GM18502 (cell line): ENCODE results near the gene SLC25A48.
"Not testable (repeated sequence)": the region's sequence is repeated elsewhere in the genome, so short reads cannot be mapped to it uniquely, and the experiment has no call there.

Experiments
- ATAC-seq: cut with Tn5 transposase; IDR thresholded peaks from one replicate; pipeline ENCODE4 v1.9.1; 2021; ENCODE audit warnings: mild to moderate bottlenecking; ENCODE audit not compliant: unreplicated experiment, poor library complexity

SLC25A48 gene

GRCh38 chr5:135829179-135829578, 5.3 kb upstream of the SLC25A48 start:
- ATAC-seq = no peak

- no peak for ATAC-seq
These were observed 4.6 kb upstream of the SLC25A48 start for GRCh38 chr5:135829681-135830383.

GRCh38 chr5:135830384-135830700, 4.1 kb upstream of the SLC25A48 start:
- ATAC-seq = no peak

DNA sequence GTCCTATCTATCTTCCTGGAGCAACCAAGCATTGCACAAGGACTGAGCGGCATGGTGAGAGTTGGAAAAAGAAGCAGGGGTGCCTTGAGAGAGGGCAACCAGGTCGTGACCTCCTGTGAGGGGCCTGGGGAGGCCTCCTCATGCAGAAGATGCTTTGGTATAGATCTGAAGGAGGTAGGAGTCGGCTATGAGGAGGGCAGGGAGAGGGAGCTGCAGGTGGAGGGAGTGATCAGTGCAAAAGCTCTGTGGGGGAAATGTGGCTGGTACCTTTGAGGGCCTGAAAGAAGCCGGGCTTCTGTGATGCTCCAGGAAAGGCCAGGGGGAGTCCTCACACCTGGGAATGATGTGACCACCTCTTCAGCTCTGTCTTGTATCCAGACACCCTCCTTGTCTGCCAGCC, 3.6 kb upstream of the SLC25A48 start:
- no peak for ATAC-seq

- ATAC-seq = no peak
These were observed 3.0 kb upstream of the SLC25A48 start for GRCh38 chr5:135831439-135831838.

GRCh38 chr5:135831851-135832555, 2.5 kb upstream of the SLC25A48 start:
- ATAC-seq = no peak

DNA sequence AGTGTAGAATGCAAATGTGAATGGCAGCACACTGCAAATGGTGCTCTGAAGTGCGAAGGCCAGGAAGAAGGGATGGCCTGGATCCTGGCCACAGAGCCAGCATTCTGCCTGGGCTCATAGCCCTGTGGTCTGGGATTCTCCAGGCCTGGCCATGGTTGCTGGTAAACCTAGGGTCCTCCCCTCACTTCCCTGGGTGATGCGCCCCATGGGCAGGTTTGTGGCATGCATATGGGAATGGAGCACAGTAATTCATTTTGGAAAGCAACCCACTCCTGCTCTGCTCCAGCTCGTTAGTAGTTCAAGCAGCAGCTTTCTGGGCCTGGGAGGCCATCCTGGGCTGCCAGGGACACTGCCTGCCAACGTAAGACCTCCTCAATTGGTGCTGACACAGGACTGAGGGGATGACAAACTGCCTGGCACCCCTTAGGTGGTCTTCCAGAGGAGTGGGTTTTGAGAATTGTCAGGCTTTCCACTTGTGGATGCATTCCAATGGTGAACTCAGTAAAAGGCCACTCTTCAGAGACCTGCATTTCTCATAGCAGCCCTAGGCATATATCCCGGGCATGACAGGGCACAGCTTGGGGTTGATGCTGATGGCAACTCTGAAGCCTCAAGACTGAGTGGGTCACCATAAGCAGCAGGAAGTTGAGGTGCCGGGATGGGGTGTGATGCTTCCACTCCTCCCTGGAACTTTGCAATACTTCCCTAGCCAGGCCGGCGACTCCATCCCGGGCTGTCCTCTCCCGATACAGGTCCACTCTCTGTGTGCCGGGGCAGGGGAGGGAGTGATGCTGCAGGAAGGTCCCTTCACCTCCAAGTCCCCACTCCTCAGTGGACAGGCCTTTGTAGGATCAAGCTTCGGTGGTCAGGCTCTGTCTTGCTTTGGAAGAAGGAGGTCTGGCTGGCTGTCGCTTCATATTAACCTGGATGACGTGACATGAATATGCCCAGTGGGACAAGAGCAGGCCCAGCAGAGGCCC, 1.2 kb upstream of the SLC25A48 start:
- no peak for ATAC-seq

DNA sequence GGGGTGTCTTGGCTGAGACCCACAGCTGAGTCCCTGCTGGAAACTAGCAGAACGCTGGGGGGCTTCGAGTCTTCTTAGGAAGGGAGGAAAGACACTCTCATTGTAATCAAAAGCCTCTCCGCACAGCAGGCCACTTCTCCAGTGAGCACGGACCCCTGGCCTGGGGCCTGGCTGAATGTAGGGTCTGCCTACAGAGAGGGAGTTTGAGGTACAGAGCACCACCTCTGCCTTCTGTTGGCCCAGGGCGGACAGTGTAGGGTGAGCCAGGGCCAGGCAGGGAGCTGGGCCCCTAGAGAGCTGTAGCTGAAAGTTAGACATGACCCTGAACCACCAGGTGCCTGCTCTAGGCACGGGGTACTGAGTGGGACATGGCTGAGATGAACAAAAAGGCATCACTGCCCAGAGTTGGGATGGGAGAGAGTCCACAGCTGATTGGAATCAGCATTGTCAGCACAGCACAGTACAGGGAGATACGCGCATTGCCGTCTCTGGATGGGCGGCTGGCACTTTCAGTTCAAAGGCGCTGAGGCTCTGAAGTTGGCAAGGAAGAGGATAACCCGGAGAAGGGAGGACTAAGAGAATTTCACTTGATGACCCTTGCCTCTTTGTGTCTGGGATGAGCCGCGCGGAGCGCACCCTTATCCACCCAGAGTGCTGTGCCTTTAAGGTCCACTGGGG, 363 bp upstream of the SLC25A48 start:
- peak; percentile 96 for ATAC-seq

DNA sequence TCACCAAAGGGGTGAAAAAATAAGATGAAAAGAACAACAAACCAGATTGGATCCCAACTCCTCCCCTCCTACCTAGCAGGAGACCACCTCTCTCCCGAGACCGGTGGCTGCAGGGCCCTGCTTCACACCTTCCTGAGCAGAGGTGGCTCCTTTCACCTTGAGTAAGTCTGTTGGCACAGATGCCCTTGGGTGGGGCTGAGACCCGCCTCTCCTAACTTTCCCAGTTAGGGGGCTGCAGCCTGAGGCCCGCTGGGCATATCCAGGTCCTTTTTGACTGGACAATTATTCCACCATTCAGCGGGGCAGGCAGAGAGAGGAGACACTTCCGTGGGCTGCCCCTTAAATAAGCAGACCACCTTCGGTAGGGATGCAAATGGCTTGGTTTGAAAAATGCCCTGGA, 1.3 kb downstream of the SLC25A48 start:
- ATAC-seq = no peak

GRCh38 chr5:135838395-135838794, 3.9 kb downstream of the SLC25A48 start:
- ATAC-seq = not testable (repeated sequence)

GRCh38 chr5:135839566-135839965, 5.1 kb downstream of the SLC25A48 start:
- ATAC-seq = no peak

GRCh38 chr5:135840959-135841358, 6.5 kb downstream of the SLC25A48 start:
- ATAC-seq = no peak

DNA sequence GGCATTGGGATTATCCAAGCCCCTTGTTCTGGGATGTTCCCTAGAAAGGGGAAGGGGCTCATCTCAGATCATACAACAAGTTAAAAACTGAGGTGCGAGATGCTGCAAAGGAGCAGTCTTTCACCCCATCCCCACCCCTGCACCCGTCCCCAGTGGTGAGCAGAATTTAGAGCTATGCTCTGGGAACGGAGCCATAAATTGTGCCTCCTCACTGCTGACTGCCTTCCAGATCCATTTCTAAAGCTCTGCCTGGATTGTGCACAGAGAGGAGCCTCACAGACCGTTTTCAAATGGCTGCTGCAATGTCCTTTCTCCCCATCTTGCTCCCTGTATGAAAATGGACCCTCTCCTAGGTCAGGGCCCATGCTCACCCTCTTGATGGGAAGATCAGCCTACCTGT, 8.3 kb downstream of the SLC25A48 start:
- no peak for ATAC-seq

DNA sequence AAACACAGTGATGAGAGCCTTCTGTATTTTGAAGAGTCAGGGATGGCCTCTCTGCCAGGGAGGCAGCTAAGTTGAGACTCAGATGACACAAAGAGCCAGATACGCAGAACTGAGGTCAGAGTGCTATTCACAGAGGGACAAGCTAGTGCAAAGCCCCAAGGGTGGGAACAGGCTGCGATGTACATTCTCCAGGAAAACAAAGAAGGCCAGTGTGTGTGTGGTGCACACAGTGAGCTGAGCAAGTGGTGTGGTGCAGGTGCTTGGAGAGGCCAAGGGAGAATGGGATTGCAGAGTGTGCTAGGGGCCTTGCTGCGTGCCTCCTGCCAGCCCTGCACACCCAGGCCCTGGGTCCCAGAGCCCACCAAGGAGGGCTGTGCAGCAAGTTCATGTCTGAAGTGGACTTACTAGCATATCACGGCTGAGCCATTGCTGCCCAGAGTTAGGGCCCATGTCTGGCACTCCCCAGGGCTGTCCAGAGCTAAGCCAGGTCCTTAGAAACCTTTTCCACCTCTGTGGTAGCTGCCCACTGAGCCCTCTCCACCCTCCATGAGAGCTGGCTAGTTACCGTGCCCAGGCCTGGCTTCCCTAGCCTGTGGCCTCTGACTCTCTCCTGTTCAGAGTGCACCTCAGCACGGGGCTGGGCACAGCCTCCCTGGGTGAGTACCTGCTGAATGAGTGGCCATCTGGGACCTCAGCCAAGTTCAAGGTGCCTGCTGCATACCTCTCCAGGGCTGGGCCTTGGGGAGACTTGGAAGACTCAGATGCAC, 9.3 kb downstream of the SLC25A48 start:
- ATAC-seq = no peak

GRCh38 chr5:135846311-135846710, 11.8 kb downstream of the SLC25A48 start:
- ATAC-seq = no peak

DNA sequence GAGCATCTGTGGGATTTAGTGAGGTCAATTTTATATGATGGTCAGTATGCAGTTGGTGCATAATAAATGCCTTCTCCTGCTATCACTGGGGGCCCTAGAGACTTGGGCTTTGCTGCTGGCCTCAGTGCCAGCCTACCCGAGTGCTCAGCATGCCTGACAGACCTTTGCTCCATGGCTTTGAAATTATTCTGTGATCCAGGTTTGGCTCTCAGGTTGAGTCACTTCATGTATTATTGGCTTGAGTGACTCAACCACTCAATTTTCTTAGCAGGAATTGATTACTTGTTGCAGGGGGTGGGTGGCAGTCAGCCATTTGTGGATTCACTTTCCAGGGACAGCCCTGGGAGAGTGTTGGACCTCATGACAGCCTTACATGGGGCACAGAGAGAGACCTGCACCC, 13.5 kb downstream of the SLC25A48 start:
- ATAC-seq = no peak

GRCh38 chr5:135850231-135850630, 15.8 kb downstream of the SLC25A48 start:
- no peak for ATAC-seq

GRCh38 chr5:135850671-135851070, 16.2 kb downstream of the SLC25A48 start:
- ATAC-seq = no peak

- no peak for ATAC-seq
These were observed 16.9 kb downstream of the SLC25A48 start for GRCh38 chr5:135851186-135851914.
